GM23338 (cell line): ENCODE data around the gene PTGIS. TPM values are rescaled to one million over a fixed set of nuclear protein-coding genes. Genes with fewer than 3 reads are reported as not detected.

Experiments
- ATAC-seq: fragments of 200-7000 bp; cut with Tn5 transposase; 3 replicates; pipeline ENCODE4 v1.9.1; 2020
- DNase-seq: peaks from one replicate; pipeline ENCODE4 v3.0.0-alpha.2; 2015; ENCODE audit warnings: low spot score
- H2AFZ ChIP-seq: fragments of 200-600 bp; sonication (generic); 2 replicates; pipeline ENCODE4 v1.8.0; 2016; ENCODE audit warnings: antibody characterized with exemption, mild to moderate bottlenecking, moderate library complexity
- H3F3A ChIP-seq: fragments of 200-600 bp; sonication (generic); replicated peaks from 2 replicates; pipeline ENCODE4 v1.8.0; 2017; ENCODE audit warnings: antibody characterized with exemption, mixed run types, low read depth
- H3K27ac ChIP-seq: fragments of 200-600 bp; sonication (generic); 2 replicates; pipeline ENCODE4 v1.6.1; 2016; ENCODE audit warnings: low read depth
- H3K27me3 ChIP-seq: fragments of 200-600 bp; sonication (generic); 2 replicates; pipeline ENCODE4 v1.8.0; 2016; ENCODE audit warnings: mild to moderate bottlenecking, mixed run types, moderate library complexity; ENCODE audit not compliant: insufficient read depth
- H3K36me3 ChIP-seq: fragments of 200-600 bp; sonication (generic); 2 replicates; pipeline ENCODE4 v1.8.0; 2016; ENCODE audit warnings: mild to moderate bottlenecking; ENCODE audit not compliant: insufficient read depth
- H3K4me1 ChIP-seq: fragments of 200-600 bp; sonication (generic); 2 replicates; pipeline ENCODE4 v1.8.0; 2016; ENCODE audit warnings: mild to moderate bottlenecking, moderate library complexity; ENCODE audit not compliant: insufficient read depth
- H3K4me2 ChIP-seq: fragments of 200-600 bp; sonication (generic); 2 replicates; pipeline ENCODE4 v1.7.1; 2017; ENCODE audit warnings: mixed run types
- H3K4me3 ChIP-seq: fragments of 200-600 bp; sonication (generic); 2 replicates; pipeline ENCODE4 v1.6.1; 2016; ENCODE audit warnings: mixed run types
- H3K79me2 ChIP-seq: fragments of 200-600 bp; sonication (generic); replicated peaks from 2 replicates; pipeline ENCODE4 v1.8.0; 2017; ENCODE audit warnings: mild to moderate bottlenecking; ENCODE audit not compliant: insufficient read depth
- H3K9me2 ChIP-seq: fragments of 200-600 bp; sonication (generic); 2 replicates; pipeline ENCODE4 v1.8.0; 2017; ENCODE audit not compliant: insufficient read depth
- H4K20me1 ChIP-seq: fragments of 200-600 bp; sonication (generic); replicated peaks from 2 replicates; pipeline ENCODE4 v1.8.0; 2017; ENCODE audit warnings: mild to moderate bottlenecking; ENCODE audit not compliant: insufficient read depth
- H3K27ac Mint-ChIP-seq: 2 replicates; pipeline ENCODE4 v1.8.0; 2020; ENCODE audit warnings: inconsistent platforms, mild to moderate bottlenecking, moderate library complexity, mixed read lengths
- H3K27me3 Mint-ChIP-seq: 3 replicates; pipeline ENCODE4 v1.8.0; 2022; ENCODE audit warnings: low read depth, mild to moderate bottlenecking, moderate library complexity, mixed read lengths, inconsistent platforms; ENCODE audit not compliant: insufficient read depth, poor library complexity
- H3K36me3 Mint-ChIP-seq: 3 replicates; pipeline ENCODE4 v1.8.0; 2021; ENCODE audit warnings: low read depth, mild to moderate bottlenecking, inconsistent platforms, moderate library complexity, mixed read lengths
- H3K4me1 Mint-ChIP-seq: 3 replicates; pipeline ENCODE4 v1.8.0; 2020; ENCODE audit warnings: mild to moderate bottlenecking, inconsistent platforms, mixed read lengths
- H3K4me3 Mint-ChIP-seq: 3 replicates; pipeline ENCODE4 v1.8.0; 2021; ENCODE audit warnings: moderate library complexity, mild to moderate bottlenecking, inconsistent platforms, mixed read lengths
- H3K9me3 Mint-ChIP-seq: 3 replicates; pipeline ENCODE4 v1.8.0; 2020; ENCODE audit warnings: moderate library complexity, mild to moderate bottlenecking, inconsistent platforms, mixed read lengths
- CREB1 ChIP-seq: fragments of 250-450 bp; sonication (Bioruptor Pico); IDR thresholded peaks from 2 replicates; pipeline ENCODE4 v1.5.0; 2020; ENCODE audit warnings: low read depth, mild to moderate bottlenecking, moderate library complexity
- EZH2 ChIP-seq: fragments of 200-600 bp; sonication (generic); IDR thresholded peaks from one replicate; pipeline ENCODE4 v1.8.0; 2017; ENCODE audit warnings: antibody characterized with exemption, mild to moderate bottlenecking, low read depth; ENCODE audit not compliant: unreplicated experiment
- EZH2phosphoT487 ChIP-seq: fragments of 200-600 bp; sonication (generic); IDR thresholded peaks from one replicate; pipeline ENCODE4 v1.8.1; 2018; ENCODE audit warnings: antibody characterized with exemption; ENCODE audit not compliant: unreplicated experiment
- JUNB ChIP-seq: IDR thresholded peaks from one replicate; pipeline ENCODE4 v1.6.1; 2016; ENCODE audit warnings: antibody characterized with exemption; ENCODE audit not compliant: unreplicated experiment
- NANOG ChIP-seq: IDR thresholded peaks from 2 replicates; pipeline ENCODE4 v1.6.1; 2016; ENCODE audit warnings: antibody characterized with exemption, borderline replicate concordance
- POLR2AphosphoS5 ChIP-seq: IDR thresholded peaks from 2 replicates; pipeline ENCODE4 v1.6.1; 2016; ENCODE audit warnings: antibody characterized with exemption, low read depth
- STAT1 ChIP-seq: IDR thresholded peaks from one replicate; pipeline ENCODE4 v1.6.1; 2016; ENCODE audit warnings: antibody characterized with exemption; ENCODE audit not compliant: unreplicated experiment
- ZNF114 ChIP-seq: fragments of 250-450 bp; sonication (Bioruptor Pico); IDR thresholded peaks from 2 replicates; pipeline ENCODE4 v1.5.0; 2020; ENCODE audit warnings: mild to moderate bottlenecking, moderate library complexity
- ZNF331 ChIP-seq: fragments of 250-450 bp; sonication (Bioruptor Pico); IDR thresholded peaks from 2 replicates; pipeline ENCODE4 v1.5.0; 2020; ENCODE audit warnings: low read depth, mild to moderate bottlenecking, moderate library complexity
- polyA plus RNA-seq: library from polyadenylated mRNA; unstranded; fragments of >200 nt; fragmentation: Nextera tagmentation; extraction: Ambion mirVana; gene quantifications from 2 replicates; pipeline ENCODE4 v1.2.1, GENCODE V29; 2016
- total RNA-seq: library from RNA; depleted of rRNA; stranded (reverse); fragments of >200 nt; shearing (Covaris generic); gene quantifications from 2 replicates; pipeline ENCODE4 v1.2.3, GENCODE V29; 2014
- TF ChIP-seq, protein P1 (sequence below), 2 experiments: fragments of 200-600 bp in 1 of 2; sonication (generic) in 1 of 2; conservative IDR thresholded peaks; 2 replicates each; pipeline versions ENCODE4 v1.5.1 to v1.6.1; 2016 to 2017; ENCODE audit warnings: antibody characterized with exemption in 2 of 2, low read depth in 2 of 2, mild to moderate bottlenecking in 2 of 2, moderate library complexity in 1 of 2
- TF ChIP-seq, protein P2 (sequence below): IDR thresholded peaks from one replicate; pipeline ENCODE4 v1.6.1; 2018; ENCODE audit warnings: antibody characterized with exemption; ENCODE audit not compliant: unreplicated experiment
- TF ChIP-seq, protein P3 (sequence below): fragments of 250-450 bp; sonication (Bioruptor Pico); IDR thresholded peaks from 2 replicates; pipeline ENCODE4 v1.5.0; 2020; ENCODE audit warnings: mild to moderate bottlenecking, moderate library complexity
- TF ChIP-seq, protein P4 (sequence below): IDR thresholded peaks from 2 replicates; pipeline ENCODE4 v1.6.1; 2016; ENCODE audit warnings: antibody characterized with exemption

PTGIS gene
- total and polyA plus RNA-seq, 2 experiments from 2014 or later, result 6.6 to 28.7 TPM

DNA sequence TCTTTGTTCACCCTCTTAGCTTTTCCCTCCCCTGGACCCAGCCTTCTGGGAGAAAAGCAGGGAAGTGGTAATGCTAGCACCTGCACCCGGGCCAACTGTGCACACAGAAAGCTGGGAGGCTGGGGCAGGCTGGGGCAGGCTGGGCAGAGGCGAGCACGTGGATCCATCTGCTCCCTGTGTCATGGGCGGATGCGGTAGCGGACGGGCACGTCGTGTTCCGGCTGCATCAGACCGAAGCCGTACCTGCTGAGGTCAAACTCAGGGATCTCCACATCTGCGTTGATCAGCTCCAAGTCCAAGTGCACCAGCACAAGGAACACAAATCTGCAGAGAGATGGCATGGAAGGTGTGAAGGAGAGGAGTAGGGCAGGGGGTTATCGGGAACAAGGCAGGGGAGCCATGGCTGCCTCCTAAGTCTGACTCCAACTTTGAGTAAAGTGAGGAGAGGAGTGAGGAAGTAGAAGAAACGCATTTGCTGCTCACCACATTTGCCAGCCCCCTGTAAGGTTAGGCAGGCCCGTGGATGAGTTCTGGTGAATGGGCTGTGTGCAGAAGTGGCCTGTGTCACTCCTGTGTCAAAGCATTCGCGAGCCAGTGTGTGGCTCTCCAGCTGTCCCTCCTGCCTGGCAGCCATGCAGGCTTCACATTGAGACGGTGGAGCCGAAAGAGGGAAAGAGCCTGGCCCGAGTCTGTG lies 60.0 kb downstream of the PTGIS start:
- no peaks in the 10 kb centered on the region for H3K27me3 ChIP-seq
- 0 out of 2 replicates have a peak, but pooled peaks cover 6% of the 10 kb centered on the region for H3K9me2 ChIP-seq
- no peak overlapping the region for H3K4me3 Mint-ChIP-seq
- no peaks in the 10 kb centered on the region for H3K79me2 ChIP-seq
- no peaks in the 10 kb centered on the region for H3K27me3 Mint-ChIP-seq
- no peaks in the 10 kb centered on the region for H4K20me1 ChIP-seq
- H3K4me1 ChIP-seq, result peaks cover 4% of the 10 kb centered on the region
- peaks cover 3% of the 10 kb centered on the region for H3K36me3 Mint-ChIP-seq
- no peak overlapping the region for H3K27ac ChIP-seq
- no peaks in the 10 kb centered on the region for H3K9me3 Mint-ChIP-seq
- H3K4me2 ChIP-seq, result no peak overlapping the region
- no peak overlapping the region for H3K4me3 ChIP-seq
- TF ChIP-seq, protein P1, sequence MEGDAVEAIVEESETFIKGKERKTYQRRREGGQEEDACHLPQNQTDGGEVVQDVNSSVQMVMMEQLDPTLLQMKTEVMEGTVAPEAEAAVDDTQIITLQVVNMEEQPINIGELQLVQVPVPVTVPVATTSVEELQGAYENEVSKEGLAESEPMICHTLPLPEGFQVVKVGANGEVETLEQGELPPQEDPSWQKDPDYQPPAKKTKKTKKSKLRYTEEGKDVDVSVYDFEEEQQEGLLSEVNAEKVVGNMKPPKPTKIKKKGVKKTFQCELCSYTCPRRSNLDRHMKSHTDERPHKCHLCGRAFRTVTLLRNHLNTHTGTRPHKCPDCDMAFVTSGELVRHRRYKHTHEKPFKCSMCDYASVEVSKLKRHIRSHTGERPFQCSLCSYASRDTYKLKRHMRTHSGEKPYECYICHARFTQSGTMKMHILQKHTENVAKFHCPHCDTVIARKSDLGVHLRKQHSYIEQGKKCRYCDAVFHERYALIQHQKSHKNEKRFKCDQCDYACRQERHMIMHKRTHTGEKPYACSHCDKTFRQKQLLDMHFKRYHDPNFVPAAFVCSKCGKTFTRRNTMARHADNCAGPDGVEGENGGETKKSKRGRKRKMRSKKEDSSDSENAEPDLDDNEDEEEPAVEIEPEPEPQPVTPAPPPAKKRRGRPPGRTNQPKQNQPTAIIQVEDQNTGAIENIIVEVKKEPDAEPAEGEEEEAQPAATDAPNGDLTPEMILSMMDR (conservative IDR thresholded peaks at IDR 0.05; ENCODE audit: low read depth in 2 of 2), result no peak
- TF ChIP-seq EZH2phosphoT487 (no peak), NANOG (no peak), POLR2AphosphoS5 (no peak), ZNF114 (CRISPR knock-in tag) (no peak), ZNF331 (CRISPR knock-in tag) (no peak), JUNB (no peak), EZH2 (no peak), STAT1 (no peak), CREB1 (no peak)
- TF ChIP-seq, protein P2, sequence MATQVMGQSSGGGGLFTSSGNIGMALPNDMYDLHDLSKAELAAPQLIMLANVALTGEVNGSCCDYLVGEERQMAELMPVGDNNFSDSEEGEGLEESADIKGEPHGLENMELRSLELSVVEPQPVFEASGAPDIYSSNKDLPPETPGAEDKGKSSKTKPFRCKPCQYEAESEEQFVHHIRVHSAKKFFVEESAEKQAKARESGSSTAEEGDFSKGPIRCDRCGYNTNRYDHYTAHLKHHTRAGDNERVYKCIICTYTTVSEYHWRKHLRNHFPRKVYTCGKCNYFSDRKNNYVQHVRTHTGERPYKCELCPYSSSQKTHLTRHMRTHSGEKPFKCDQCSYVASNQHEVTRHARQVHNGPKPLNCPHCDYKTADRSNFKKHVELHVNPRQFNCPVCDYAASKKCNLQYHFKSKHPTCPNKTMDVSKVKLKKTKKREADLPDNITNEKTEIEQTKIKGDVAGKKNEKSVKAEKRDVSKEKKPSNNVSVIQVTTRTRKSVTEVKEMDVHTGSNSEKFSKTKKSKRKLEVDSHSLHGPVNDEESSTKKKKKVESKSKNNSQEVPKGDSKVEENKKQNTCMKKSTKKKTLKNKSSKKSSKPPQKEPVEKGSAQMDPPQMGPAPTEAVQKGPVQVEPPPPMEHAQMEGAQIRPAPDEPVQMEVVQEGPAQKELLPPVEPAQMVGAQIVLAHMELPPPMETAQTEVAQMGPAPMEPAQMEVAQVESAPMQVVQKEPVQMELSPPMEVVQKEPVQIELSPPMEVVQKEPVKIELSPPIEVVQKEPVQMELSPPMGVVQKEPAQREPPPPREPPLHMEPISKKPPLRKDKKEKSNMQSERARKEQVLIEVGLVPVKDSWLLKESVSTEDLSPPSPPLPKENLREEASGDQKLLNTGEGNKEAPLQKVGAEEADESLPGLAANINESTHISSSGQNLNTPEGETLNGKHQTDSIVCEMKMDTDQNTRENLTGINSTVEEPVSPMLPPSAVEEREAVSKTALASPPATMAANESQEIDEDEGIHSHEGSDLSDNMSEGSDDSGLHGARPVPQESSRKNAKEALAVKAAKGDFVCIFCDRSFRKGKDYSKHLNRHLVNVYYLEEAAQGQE, result no peak
- TF ChIP-seq, protein P3, sequence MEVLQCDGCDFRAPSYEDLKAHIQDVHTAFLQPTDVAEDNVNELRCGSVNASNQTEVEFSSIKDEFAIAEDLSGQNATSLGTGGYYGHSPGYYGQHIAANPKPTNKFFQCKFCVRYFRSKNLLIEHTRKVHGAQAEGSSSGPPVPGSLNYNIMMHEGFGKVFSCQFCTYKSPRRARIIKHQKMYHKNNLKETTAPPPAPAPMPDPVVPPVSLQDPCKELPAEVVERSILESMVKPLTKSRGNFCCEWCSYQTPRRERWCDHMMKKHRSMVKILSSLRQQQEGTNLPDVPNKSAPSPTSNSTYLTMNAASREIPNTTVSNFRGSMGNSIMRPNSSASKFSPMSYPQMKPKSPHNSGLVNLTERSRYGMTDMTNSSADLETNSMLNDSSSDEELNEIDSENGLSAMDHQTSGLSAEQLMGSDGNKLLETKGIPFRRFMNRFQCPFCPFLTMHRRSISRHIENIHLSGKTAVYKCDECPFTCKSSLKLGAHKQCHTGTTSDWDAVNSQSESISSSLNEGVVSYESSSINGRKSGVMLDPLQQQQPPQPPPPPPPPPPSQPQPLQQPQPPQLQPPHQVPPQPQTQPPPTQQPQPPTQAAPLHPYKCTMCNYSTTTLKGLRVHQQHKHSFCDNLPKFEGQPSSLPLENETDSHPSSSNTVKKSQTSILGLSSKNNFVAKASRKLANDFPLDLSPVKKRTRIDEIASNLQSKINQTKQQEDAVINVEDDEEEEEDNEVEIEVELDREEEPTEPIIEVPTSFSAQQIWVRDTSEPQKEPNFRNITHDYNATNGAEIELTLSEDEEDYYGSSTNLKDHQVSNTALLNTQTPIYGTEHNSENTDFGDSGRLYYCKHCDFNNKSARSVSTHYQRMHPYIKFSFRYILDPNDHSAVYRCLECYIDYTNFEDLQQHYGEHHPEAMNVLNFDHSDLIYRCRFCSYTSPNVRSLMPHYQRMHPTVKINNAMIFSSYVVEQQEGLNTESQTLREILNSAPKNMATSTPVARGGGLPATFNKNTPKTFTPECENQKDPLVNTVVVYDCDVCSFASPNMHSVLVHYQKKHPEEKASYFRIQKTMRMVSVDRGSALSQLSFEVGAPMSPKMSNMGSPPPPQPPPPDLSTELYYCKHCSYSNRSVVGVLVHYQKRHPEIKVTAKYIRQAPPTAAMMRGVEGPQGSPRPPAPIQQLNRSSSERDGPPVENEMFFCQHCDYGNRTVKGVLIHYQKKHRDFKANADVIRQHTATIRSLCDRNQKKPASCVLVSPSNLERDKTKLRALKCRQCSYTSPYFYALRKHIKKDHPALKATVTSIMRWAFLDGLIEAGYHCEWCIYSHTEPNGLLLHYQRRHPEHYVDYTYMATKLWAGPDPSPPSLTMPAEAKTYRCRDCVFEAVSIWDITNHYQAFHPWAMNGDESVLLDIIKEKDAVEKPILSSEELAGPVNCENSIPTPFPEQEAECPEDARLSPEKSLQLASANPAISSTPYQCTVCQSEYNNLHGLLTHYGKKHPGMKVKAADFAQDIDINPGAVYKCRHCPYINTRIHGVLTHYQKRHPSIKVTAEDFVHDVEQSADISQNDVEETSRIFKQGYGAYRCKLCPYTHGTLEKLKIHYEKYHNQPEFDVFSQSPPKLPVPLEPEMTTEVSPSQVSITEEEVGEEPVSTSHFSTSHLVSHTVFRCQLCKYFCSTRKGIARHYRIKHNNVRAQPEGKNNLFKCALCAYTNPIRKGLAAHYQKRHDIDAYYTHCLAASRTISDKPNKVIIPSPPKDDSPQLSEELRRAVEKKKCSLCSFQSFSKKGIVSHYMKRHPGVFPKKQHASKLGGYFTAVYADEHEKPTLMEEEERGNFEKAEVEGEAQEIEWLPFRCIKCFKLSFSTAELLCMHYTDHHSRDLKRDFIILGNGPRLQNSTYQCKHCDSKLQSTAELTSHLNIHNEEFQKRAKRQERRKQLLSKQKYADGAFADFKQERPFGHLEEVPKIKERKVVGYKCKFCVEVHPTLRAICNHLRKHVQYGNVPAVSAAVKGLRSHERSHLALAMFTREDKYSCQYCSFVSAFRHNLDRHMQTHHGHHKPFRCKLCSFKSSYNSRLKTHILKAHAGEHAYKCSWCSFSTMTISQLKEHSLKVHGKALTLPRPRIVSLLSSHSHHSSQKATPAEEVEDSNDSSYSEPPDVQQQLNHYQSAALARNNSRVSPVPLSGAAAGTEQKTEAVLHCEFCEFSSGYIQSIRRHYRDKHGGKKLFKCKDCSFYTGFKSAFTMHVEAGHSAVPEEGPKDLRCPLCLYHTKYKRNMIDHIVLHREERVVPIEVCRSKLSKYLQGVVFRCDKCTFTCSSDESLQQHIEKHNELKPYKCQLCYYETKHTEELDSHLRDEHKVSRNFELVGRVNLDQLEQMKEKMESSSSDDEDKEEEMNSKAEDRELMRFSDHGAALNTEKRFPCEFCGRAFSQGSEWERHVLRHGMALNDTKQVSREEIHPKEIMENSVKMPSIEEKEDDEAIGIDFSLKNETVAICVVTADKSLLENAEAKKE (CRISPR knock-in tag), result no peak
- TF ChIP-seq, protein P4, sequence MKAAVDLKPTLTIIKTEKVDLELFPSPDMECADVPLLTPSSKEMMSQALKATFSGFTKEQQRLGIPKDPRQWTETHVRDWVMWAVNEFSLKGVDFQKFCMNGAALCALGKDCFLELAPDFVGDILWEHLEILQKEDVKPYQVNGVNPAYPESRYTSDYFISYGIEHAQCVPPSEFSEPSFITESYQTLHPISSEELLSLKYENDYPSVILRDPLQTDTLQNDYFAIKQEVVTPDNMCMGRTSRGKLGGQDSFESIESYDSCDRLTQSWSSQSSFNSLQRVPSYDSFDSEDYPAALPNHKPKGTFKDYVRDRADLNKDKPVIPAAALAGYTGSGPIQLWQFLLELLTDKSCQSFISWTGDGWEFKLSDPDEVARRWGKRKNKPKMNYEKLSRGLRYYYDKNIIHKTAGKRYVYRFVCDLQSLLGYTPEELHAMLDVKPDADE, result no peak
- DNase-seq (no peak), ATAC-seq (no peak)
- H3K27ac Mint-ChIP-seq, result no peak overlapping the region
- H3K4me1 Mint-ChIP-seq, result peaks cover 5% of the 10 kb centered on the region
- no peaks in the 10 kb centered on the region; the same call in 1 of the 2 replicates for H3F3A ChIP-seq
- H2AFZ ChIP-seq, result no peak overlapping the region
- no peaks in the 10 kb centered on the region for H3K36me3 ChIP-seq
